IPS DF 6.9 (cell line): ENCODE measurements around the gene SLC16A10.
"Not testable (repeated sequence)": the region's sequence is repeated elsewhere in the genome, so short reads cannot be mapped to it uniquely, and the experiment has no call there.

ENCODE experiments used
- DNase-seq: peaks from one replicate; pipeline ENCODE4 v3.0.0-alpha.2; 2013; ENCODE audit warnings: low read depth, low spot score
- H3K27ac ChIP-seq: one replicate; pipeline ENCODE4 v1.5.1; 2013; ENCODE audit warnings: low read length, control low read depth
- H3K27me3 ChIP-seq: 2 replicates; pipeline ENCODE4 v1.6.1; 2013; ENCODE audit warnings: mild to moderate bottlenecking, low read length; ENCODE audit not compliant: control insufficient read depth, insufficient read depth
- H3K36me3 ChIP-seq: 2 replicates; pipeline ENCODE4 v1.6.1; 2013; ENCODE audit warnings: low read length; ENCODE audit not compliant: control insufficient read depth, insufficient read depth
- H3K4me1 ChIP-seq: 2 replicates; pipeline ENCODE4 v1.6.1; 2013; ENCODE audit warnings: low read length; ENCODE audit not compliant: control insufficient read depth, insufficient read depth
- H3K4me3 ChIP-seq: 2 replicates; pipeline ENCODE4 v1.5.1; 2013; ENCODE audit warnings: mild to moderate bottlenecking, low read length
- H3K9me3 ChIP-seq: 2 replicates; pipeline ENCODE4 v1.6.1; 2013; ENCODE audit warnings: low read length, inconsistent platforms; ENCODE audit not compliant: control insufficient read depth, insufficient read depth
- WGBS: extraction: QIAGEN DNeasy Blood & Tissue Kit; methylation state at CpG from one replicate; pipeline ENCODE4 v1.1.7; 2013; ENCODE audit warnings: mixed read lengths, missing lambda C conversion rate; ENCODE audit not compliant: insufficient read length, insufficient coverage; 5-methylcytosine and 5-hydroxymethylcytosine counted together

The SLC16A10 gene

GRCh38 chr6:111062860-111063259, 24.4 kb upstream of the SLC16A10 start:
- no CpG with 5 or more reads among the region's 5 CpGs for WGBS

GRCh38 chr6:111068109-111068865, 19.0 kb upstream of the SLC16A10 start:
- Histone ChIP-seq H3K36me3 (no peaks in the 10 kb centered on the region), H3K27ac (no peak overlapping the region), H3K27me3 (no peaks in the 10 kb centered on the region), H3K4me1 (no peaks in the 10 kb centered on the region), H3K4me3 (no peak overlapping the region), H3K9me3 (no peaks in the 10 kb centered on the region)
- no CpG with 5 or more reads among the region's 8 CpGs for WGBS
- no peak for DNase-seq

More at GRCh38 chr6:111062860-111063259, 24.4 kb upstream of the SLC16A10 start:
- H3K9me3 ChIP-seq, H3K27me3 ChIP-seq, H3K27ac ChIP-seq, H3K4me1 ChIP-seq, DNase-seq, H3K36me3 ChIP-seq, H3K4me3 ChIP-seq: not testable (repeated sequence)

GRCh38 chr6:111068866-111069234, 18.5 kb upstream of the SLC16A10 start:
- no CpG with 5 or more reads among the region's 2 CpGs for WGBS
- H3K36me3 ChIP-seq = no peaks in the 10 kb centered on the region
- H3K27me3 ChIP-seq = no peaks in the 10 kb centered on the region
- DNase-seq = no peak
- no peaks in the 10 kb centered on the region for H3K9me3 ChIP-seq
- no peaks in the 10 kb centered on the region for H3K4me1 ChIP-seq
- H3K4me3 ChIP-seq = no peak overlapping the region
- H3K27ac ChIP-seq = no peak overlapping the region

GRCh38 chr6:111069382-111070104, 17.8 kb upstream of the SLC16A10 start:
- no peaks in the 10 kb centered on the region for H3K27me3 ChIP-seq
- H3K36me3 ChIP-seq = no peaks in the 10 kb centered on the region
- H3K4me3 ChIP-seq = no peak overlapping the region
- no peak for DNase-seq
- H3K9me3 ChIP-seq = no peaks in the 10 kb centered on the region
- no peak overlapping the region for H3K27ac ChIP-seq
- H3K4me1 ChIP-seq = no peaks in the 10 kb centered on the region
- WGBS = no CpG with 5 or more reads among the region's 3 CpGs

- no peaks in the 10 kb centered on the region for H3K9me3 ChIP-seq
- no peak overlapping the region for H3K4me3 ChIP-seq
- no peak for DNase-seq
- H3K36me3 ChIP-seq = no peaks in the 10 kb centered on the region
- no CpG with 5 or more reads among the region's 11 CpGs for WGBS
- H3K27ac ChIP-seq = no peak overlapping the region
- H3K4me1 ChIP-seq = no peaks in the 10 kb centered on the region
- no peaks in the 10 kb centered on the region for H3K27me3 ChIP-seq
These were observed 16.9 kb upstream of the SLC16A10 start for GRCh38 chr6:111070105-111071005.

- no peak for DNase-seq
- Histone ChIP-seq H3K9me3 (no peaks in the 10 kb centered on the region), H3K27me3 (no peaks in the 10 kb centered on the region), H3K27ac (no peak overlapping the region), H3K36me3 (no peaks in the 10 kb centered on the region), H3K4me1 (no peaks in the 10 kb centered on the region), H3K4me3 (no peak overlapping the region)
- WGBS = no CpG with 5 or more reads among the region's 2 CpGs
These were observed 14.4 kb upstream of the SLC16A10 start for GRCh38 chr6:111072801-111073360.

GRCh38 chr6:111074311-111074710, 13.0 kb upstream of the SLC16A10 start:
- no peaks in the 10 kb centered on the region for H3K4me1 ChIP-seq
- H3K27ac ChIP-seq = no peak overlapping the region
- H3K27me3 ChIP-seq = no peaks in the 10 kb centered on the region
- DNase-seq = no peak
- H3K4me3 ChIP-seq = no peak overlapping the region
- no peaks in the 10 kb centered on the region for H3K9me3 ChIP-seq
- no peaks in the 10 kb centered on the region for H3K36me3 ChIP-seq

GRCh38 chr6:111076024-111076695, 11.1 kb upstream of the SLC16A10 start:
- Histone ChIP-seq H3K4me3 (no peak overlapping the region), H3K9me3 (no peaks in the 10 kb centered on the region), H3K4me1 (no peaks in the 10 kb centered on the region), H3K27ac (no peak overlapping the region), H3K27me3 (no peaks in the 10 kb centered on the region), H3K36me3 (no peaks in the 10 kb centered on the region)
- DNase-seq = no peak
- WGBS = no CpG with 5 or more reads among the region's 5 CpGs

- Histone ChIP-seq H3K9me3 (no peaks in the 10 kb centered on the region), H3K27me3 (no peaks in the 10 kb centered on the region), H3K36me3 (no peaks in the 10 kb centered on the region), H3K27ac (no peak overlapping the region), H3K4me3 (no peak overlapping the region), H3K4me1 (no peaks in the 10 kb centered on the region)
- no peak for DNase-seq
- no CpG with 5 or more reads among the region's 5 CpGs for WGBS
These were observed 6.6 kb upstream of the SLC16A10 start for GRCh38 chr6:111080698-111081097.

- H3K36me3 ChIP-seq = no peaks in the 10 kb centered on the region
- H3K4me3 ChIP-seq = no peak overlapping the region; the same call in 1 of the 2 replicates
- H3K27me3 ChIP-seq = no peaks in the 10 kb centered on the region; the same call in 1 of the 2 replicates
- DNase-seq = no peak
- WGBS = no CpG with 5 or more reads among the region's 5 CpGs
- H3K27ac ChIP-seq = no peak overlapping the region
- H3K9me3 ChIP-seq = no peaks in the 10 kb centered on the region
- no peaks in the 10 kb centered on the region; the same call in 1 of the 2 replicates for H3K4me1 ChIP-seq
These were observed 618 bp upstream of the SLC16A10 start for GRCh38 chr6:111086685-111087084.
